HL-60 (cell line): ENCODE results near the gene ZDHHC17.

Experiments
- CTCF ChIP-seq: IDR thresholded peaks from one replicate; pipeline ENCODE4 v1.5.1; 2011; ENCODE audit warnings: low read length, control low read depth, inconsistent platforms; ENCODE audit not compliant: insufficient read depth
- GABPA ChIP-seq: IDR thresholded peaks from 2 replicates; pipeline ENCODE4 v1.6.1; 2012; ENCODE audit warnings: low read depth
- SPI1 ChIP-seq: IDR thresholded peaks from 2 replicates; pipeline ENCODE4 v1.6.1; 2012; ENCODE audit warnings: low read depth, mild to moderate bottlenecking, borderline replicate concordance

- no peak for TF ChIP-seq CTCF
- TF ChIP-seq SPI1: no peak
- TF ChIP-seq GABPA: no peak
Measured at GRCh38 chr12:76856018-76856644, 92.2 kb downstream of the ZDHHC17 start.
